Measurements from ENCODE around the gene TBC1D8. TPM values are rescaled to one million over a fixed set of nuclear protein-coding genes. Genes with fewer than 3 reads are reported as not detected.

The TBC1D8 gene
- total and polyA plus RNA-seq, 4 donors: 10.4 to 38.6 (median 13.4) TPM

DNA sequence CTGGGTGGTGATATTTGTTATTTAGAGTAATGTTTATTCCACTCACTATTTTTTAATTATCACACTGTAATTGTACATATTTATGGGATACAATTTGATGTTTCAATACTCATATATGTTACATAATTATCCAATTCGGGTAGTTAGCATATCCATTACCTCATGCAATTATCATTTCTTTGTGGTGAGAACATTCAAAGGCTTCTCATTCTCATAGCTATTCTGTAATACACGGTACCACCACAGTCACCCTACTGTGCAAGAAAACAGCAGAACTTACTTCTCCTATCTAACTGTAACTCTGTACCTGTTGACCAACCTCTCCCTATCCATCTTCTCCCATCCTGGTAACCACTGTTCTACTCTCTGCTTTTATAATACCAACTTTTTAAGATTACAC, 4.6 kb downstream of the TBC1D8 start:
- H3K27ac ChIP-seq (ENCODE audit: low read depth in 1 of 2, low read length in 2 of 2): no peak overlapping the region
- H3K9me3 ChIP-seq (ENCODE audit: control insufficient read depth in 4 of 4, low read length in 3 of 4): no peaks in the 10 kb centered on the region
- no peak overlapping the region for H3K9ac ChIP-seq (ENCODE audit: low read depth in 1 of 2, low read length in 2 of 2)
- no peaks in the 10 kb centered on the region for H3K27me3 ChIP-seq (ENCODE audit: control insufficient read depth in 4 of 4, insufficient read depth in 4 of 4, low read length in 3 of 4)
- no peak for DNase-seq (ENCODE audit: low spot score)
- peaks cover 5 to 27% (median 18%) of the 10 kb centered on the region in 4 donors for H3K4me1 ChIP-seq (ENCODE audit: control insufficient read depth in 4 of 4, insufficient read depth in 4 of 4, low read length in 3 of 4)
- no peaks in the 10 kb centered on the region for H3K36me3 ChIP-seq (ENCODE audit: control insufficient read depth in 4 of 4, insufficient read depth in 3 of 4, low read depth in 1 of 4, low read length in 3 of 4)
- WGBS: 89% methylated on average over 2 of the region's 2 CpGs
- TF ChIP-seq HNF4A (conservative IDR thresholded peaks at IDR 0.05) (no peak), NR2F2 (IDR thresholded peaks at IDR 0.05) (no peak), GABPA (IDR thresholded peaks at IDR 0.05 in 1 of 2, conservative IDR thresholded peaks at IDR 0.05 in 1 of 2) (no peak), EGR1 (IDR thresholded peaks at IDR 0.05; ENCODE audit: low read depth in 2 of 2) (no peak), TAF1 (conservative IDR thresholded peaks at IDR 0.05) (no peak), RXRA (IDR thresholded peaks at IDR 0.05) (no peak), FOXA1 (IDR thresholded peaks at IDR 0.05) (no peak), JUND (IDR thresholded peaks at IDR 0.05) (no peak), SP1 (IDR thresholded peaks at IDR 0.05) (no peak)
- TF ChIP-seq, protein P1, sequence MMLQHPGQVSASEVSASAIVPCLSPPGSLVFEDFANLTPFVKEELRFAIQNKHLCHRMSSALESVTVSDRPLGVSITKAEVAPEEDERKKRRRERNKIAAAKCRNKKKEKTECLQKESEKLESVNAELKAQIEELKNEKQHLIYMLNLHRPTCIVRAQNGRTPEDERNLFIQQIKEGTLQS (IDR thresholded peaks at IDR 0.05): no peak
- TF ChIP-seq, protein P2, sequence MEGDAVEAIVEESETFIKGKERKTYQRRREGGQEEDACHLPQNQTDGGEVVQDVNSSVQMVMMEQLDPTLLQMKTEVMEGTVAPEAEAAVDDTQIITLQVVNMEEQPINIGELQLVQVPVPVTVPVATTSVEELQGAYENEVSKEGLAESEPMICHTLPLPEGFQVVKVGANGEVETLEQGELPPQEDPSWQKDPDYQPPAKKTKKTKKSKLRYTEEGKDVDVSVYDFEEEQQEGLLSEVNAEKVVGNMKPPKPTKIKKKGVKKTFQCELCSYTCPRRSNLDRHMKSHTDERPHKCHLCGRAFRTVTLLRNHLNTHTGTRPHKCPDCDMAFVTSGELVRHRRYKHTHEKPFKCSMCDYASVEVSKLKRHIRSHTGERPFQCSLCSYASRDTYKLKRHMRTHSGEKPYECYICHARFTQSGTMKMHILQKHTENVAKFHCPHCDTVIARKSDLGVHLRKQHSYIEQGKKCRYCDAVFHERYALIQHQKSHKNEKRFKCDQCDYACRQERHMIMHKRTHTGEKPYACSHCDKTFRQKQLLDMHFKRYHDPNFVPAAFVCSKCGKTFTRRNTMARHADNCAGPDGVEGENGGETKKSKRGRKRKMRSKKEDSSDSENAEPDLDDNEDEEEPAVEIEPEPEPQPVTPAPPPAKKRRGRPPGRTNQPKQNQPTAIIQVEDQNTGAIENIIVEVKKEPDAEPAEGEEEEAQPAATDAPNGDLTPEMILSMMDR (IDR thresholded peaks at IDR 0.05; ENCODE audit: low read depth, low read length, missing input control): no peak
- TF ChIP-seq, protein P3, sequence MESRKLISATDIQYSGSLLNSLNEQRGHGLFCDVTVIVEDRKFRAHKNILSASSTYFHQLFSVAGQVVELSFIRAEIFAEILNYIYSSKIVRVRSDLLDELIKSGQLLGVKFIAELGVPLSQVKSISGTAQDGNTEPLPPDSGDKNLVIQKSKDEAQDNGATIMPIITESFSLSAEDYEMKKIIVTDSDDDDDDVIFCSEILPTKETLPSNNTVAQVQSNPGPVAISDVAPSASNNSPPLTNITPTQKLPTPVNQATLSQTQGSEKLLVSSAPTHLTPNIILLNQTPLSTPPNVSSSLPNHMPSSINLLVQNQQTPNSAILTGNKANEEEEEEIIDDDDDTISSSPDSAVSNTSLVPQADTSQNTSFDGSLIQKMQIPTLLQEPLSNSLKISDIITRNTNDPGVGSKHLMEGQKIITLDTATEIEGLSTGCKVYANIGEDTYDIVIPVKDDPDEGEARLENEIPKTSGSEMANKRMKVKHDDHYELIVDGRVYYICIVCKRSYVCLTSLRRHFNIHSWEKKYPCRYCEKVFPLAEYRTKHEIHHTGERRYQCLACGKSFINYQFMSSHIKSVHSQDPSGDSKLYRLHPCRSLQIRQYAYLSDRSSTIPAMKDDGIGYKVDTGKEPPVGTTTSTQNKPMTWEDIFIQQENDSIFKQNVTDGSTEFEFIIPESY (IDR thresholded peaks at IDR 0.05): no peak
- TF ChIP-seq, protein P4, sequence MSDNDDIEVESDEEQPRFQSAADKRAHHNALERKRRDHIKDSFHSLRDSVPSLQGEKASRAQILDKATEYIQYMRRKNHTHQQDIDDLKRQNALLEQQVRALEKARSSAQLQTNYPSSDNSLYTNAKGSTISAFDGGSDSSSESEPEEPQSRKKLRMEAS (IDR thresholded peaks at IDR 0.05): no peak
- H3K4me3 ChIP-seq (ENCODE audit: low read depth in 1 of 3, low read length in 3 of 3): no peak overlapping the region

DNA sequence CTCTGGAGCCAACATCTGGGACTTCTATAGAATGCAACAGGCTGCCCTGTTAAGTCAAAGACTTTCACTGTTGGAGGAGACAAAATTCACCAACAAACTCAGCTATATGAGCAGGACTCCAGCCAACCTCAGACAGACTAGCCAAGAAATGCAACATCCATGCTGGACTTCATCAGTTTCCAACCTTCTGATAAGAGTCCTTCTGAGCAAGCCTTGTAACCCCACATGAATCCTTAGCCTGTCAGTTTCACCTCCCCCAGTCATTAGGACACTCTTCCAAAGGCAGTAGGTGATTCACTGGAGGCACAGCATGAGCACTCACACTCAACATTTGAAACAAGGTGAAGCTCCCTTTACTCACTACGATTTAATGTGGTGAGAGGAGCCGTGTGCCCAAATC, 5.8 kb downstream of the TBC1D8 start:
- Histone ChIP-seq H3K4me1 (ENCODE audit: control insufficient read depth in 4 of 4, insufficient read depth in 4 of 4, low read length in 3 of 4) (peaks cover 5 to 31% (median 18%) of the 10 kb centered on the region in 4 donors), H3K9me3 (ENCODE audit: control insufficient read depth in 4 of 4, low read length in 3 of 4) (no peaks in the 10 kb centered on the region), H3K4me3 (ENCODE audit: low read depth in 1 of 3, low read length in 3 of 3) (no peak overlapping the region), H3K27ac (ENCODE audit: low read depth in 1 of 2, low read length in 2 of 2) (no peak overlapping the region), H3K27me3 (ENCODE audit: control insufficient read depth in 4 of 4, insufficient read depth in 4 of 4, low read length in 3 of 4) (no peaks in the 10 kb centered on the region), H3K36me3 (ENCODE audit: control insufficient read depth in 4 of 4, insufficient read depth in 3 of 4, low read depth in 1 of 4, low read length in 3 of 4) (no peaks in the 10 kb centered on the region), H3K9ac (ENCODE audit: low read depth in 1 of 2, low read length in 2 of 2) (no peak overlapping the region)
- no peak for DNase-seq (ENCODE audit: low spot score)
- no peak for TF ChIP-seq SP1 (IDR thresholded peaks at IDR 0.05)
- TF ChIP-seq HNF4G (IDR thresholded peaks at IDR 0.05): no peak
- TF ChIP-seq EGR1 (IDR thresholded peaks at IDR 0.05; ENCODE audit: low read depth in 2 of 2): no peak
- TF ChIP-seq, protein P1 (IDR thresholded peaks at IDR 0.05): no peak
- no peak for TF ChIP-seq FOXA1 (IDR thresholded peaks at IDR 0.05)
- no peak for TF ChIP-seq HNF4A (conservative IDR thresholded peaks at IDR 0.05)
- no peak for TF ChIP-seq RAD21 (IDR thresholded peaks at IDR 0.05)
- TF ChIP-seq, protein P2 (IDR thresholded peaks at IDR 0.05; ENCODE audit: low read depth, low read length, missing input control): no peak
- TF ChIP-seq JUND (IDR thresholded peaks at IDR 0.05): no peak
- no peak for TF ChIP-seq RXRA (IDR thresholded peaks at IDR 0.05)
- 89% methylated on average over 2 of the region's 2 CpGs for WGBS
